GM21786 (cell line): ENCODE data around the gene AKT3.
"Not testable (repeated sequence)": the region's sequence is repeated elsewhere in the genome, so short reads cannot be mapped to it uniquely, and the experiment has no call there.

ENCODE experiments used
- ATAC-seq: cut with Tn5 transposase; IDR thresholded peaks from one replicate; pipeline ENCODE4 v1.9.1; 2021; ENCODE audit not compliant: unreplicated experiment

AKT3 gene

DNA sequence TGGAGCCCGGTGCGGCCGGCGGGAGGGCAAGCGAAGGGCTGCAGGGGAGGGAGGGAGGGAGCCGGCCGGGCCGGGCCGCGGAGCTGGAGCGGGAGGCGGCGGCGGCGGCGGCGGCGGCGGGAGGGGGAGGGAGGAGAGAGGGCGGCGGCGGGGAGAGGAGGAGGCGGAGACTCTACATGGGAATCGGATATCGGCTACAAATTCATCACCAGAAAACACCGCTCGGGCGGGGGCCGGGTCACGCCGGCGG is at the start of gene AKT3:
Gene AKT3, minus strand, starts transcription at position 42 of the 250 bp plus-strand sequence. CDS start 7,073 bp downstream, outside the sequence.
- ATAC-seq = peak; percentile 60

DNA sequence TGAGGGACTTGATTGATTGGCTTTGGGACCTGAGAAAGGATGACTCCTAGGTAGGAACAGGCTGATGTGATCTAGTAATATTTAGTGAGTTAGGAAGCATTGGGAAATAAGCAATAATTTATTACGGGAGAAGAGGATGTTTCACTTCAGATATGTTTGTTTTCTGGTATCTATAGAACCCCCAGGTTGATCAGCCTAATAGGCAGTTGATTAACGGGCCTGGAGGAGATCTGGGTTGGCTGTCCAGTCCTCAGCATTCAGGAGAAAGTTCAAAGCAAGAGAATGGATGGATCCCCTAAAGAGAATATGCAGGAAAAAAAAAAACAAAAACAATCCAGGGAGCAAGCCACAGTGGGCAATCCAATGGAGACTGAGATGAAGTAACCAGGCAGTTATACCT is 48.2 kb upstream of the AKT3 start:
- no peak for ATAC-seq

DNA sequence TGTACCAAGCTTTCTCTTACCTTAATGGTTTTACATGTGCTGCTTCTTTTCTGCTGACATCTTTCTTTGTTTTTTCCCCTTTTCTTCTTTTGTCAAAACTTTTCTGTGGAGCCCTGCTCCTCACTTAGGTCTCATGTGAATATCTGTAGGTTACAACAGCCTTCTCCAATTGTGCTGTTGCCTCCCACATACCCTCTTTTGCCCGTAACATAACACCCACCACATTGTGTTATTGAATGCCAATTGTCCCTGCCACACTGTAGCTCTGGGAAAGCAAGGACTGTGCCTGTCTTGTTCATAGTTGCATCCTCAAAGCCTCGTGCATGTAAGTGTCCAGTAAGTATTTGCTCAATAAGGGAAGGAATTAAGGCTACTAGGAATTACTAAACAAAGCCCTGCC is 46.3 kb upstream of the AKT3 start:
- ATAC-seq = no peak

DNA sequence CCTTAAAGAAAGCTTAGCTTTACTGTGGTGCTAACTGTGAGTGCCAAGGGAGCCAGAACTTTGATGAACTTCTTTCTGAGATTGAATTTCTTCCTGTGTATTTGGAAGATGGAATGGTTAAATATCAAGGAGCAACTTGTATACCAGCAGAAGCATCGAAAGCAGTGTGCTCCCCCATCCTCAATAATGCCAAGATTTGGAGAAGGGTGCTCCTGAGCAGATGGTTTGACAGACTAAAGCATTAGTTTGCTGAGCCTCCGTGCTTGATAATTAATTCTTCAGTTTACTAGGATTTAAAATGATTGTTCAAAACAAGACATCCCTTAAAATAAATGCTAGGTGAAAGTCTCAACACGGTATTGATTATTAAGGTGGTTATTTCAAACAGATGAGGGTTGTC is 42.4 kb upstream of the AKT3 start:
- no peak for ATAC-seq

DNA sequence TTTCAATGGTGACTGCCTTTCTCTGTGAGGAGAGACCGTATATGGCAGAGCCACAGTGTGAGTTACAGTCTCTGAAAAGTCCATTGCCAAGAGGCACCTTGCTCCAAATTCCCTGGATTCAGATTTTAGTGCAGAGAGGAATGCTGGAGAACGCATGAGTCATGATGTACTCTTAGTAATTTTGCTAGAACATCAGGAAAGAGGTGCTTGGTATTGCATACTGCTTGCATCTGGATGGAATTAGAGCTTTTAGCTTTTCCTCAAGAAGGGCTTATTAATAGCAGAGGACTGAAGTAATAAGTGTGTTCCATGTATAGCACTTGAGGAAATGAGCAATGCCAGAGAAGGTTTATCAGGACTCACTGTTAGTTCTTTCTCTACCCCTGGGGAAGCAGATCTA is 40.5 kb upstream of the AKT3 start:
- ATAC-seq = no peak

DNA sequence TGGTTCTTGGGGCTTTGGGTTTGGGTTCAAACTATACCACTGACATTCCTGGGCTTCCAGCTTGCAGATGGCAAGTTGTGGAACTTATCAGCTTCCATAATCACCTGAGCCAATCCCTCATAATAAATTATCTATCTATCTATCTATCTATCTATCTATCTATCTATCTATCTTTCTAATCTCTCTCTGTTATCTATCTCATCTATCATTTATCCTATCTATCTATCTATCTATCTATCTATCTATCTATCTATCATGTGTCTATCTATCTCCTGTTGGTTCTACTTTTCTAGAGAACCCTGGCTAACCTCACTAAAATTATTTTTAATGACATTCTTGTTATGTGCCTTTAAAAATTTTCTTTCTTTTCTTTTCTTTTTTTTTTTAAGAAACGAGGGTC is 35.8 kb upstream of the AKT3 start:
- no peak for ATAC-seq

DNA sequence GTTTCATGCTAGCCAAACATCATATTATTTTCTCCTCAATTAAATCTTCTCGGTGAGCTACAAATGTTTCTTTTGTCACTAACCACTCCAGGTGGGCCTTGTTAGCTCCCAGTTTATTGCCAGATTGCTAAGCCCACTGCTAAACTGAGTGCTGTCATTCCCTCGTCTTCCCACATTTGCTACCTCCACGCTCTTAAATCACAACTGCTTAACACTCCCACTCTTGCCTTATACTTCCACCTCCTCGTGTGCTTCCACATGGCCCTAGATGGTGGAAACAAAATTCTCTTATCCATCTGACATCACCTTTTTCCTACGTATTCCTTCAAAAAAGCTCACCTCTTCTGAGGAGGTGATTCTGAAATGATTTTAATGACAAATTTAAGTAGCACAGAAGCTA is 34.6 kb upstream of the AKT3 start:
- no peak for ATAC-seq

DNA sequence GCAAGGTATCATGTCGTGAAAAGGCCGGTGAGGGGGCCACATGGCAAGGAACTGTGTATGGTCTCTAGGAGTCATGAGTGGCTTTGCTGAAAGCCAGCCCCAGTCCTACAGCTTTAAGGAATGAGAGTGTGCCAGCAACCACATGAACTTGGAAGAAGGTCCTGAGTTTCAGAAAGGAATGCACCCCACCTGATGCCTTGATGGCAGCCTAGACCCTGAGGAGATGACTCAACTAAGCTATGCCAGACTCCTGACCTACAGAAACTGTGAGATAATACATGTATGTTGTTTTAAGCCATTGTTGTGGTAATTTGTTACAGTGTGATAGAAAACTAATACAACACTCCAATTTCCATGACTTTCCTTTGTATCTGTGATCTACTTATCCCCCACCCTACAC is 33.5 kb upstream of the AKT3 start:
- no peak for ATAC-seq

DNA sequence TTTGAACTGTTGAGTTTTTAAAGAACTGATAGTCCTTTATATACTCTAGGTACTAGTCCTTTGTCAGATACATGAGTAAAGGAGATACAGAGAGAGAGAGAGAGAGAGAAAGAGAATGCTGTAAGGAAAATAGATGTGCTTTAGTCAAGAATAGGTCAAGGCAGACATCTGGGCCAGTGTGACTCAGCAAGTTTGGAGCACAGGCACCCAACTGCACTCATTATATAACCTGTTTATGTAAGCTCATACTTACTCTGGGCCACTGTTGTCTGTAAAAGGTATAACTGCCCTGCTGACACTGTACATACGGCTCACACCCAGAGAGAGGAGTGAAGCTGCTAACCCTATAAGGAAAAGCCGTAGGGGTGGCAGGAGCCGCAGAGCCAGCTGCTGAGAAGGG is 32.2 kb upstream of the AKT3 start:
- ATAC-seq = no peak

DNA sequence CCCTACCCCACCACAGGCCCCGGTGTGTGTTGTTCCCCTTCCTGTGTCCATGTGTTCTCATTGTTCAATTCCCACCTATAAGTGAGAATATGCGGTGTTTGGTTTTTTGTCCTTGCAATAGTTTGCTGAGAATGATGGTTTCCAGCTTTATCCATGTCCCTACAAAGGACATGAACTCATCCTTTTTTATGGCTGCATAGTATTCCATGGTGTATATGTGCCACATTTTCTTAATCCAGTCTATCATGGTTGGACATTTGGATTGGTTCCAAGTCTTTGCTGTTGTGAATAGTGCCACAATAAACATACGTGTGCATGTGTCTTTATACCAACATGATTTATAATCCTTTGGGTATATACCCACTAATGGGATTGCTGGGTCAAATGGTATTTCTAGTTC is 27.0 kb upstream of the AKT3 start:
- ATAC-seq = not testable (repeated sequence)

DNA sequence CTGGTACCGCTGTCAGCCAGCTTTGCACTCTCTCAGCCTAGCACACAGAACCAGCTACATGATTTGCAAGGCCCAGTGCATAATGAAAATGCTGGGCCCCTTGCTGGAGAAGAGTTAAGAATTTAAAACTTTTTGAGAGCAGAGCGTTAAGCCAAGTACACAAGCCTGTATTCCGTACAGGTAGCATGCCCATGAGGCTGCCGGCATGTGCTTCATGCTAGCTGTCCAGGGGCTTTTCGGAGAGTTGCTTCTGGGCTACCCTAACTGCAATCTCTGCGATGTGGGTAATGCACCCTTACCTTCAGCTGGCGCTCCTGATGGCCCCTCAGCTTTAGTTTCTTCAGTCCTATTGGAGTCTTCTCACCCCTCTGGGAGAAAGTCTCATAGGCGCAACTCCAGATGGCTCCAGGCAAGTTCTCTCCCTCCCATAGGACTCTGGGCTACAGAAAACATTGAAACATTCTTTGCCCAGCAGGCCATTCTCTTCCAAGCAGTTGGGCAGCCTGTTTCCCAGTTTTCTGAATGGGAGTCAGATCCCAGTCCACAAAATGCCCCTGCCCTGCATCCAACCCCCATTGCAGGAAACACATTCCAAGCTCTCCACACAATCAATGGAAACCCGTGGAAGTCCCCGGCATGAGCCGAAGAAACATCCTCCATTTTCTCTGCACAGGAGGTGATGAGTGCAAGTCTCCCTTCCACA is 5.7 kb upstream of the AKT3 start:
- no peak for ATAC-seq

DNA sequence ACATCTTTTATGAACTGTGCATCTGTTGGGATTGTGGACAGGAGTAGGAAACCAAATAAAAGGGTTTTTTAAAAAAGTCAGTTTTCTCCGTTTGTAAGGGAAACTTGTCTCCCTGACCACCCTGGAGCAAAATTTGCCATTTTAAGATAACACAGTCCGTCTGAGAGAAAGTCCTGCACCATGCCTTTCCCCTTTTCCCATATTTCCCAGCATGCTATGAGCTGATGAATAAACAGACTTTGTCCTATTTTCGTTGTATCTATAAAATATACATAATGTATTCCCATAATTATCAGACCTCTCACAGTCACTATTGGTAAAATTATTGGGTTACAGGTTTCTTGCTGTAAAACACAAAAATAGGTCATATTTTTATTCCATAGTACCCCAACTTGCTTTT is 1.7 kb upstream of the AKT3 start:
- no peak for ATAC-seq

DNA sequence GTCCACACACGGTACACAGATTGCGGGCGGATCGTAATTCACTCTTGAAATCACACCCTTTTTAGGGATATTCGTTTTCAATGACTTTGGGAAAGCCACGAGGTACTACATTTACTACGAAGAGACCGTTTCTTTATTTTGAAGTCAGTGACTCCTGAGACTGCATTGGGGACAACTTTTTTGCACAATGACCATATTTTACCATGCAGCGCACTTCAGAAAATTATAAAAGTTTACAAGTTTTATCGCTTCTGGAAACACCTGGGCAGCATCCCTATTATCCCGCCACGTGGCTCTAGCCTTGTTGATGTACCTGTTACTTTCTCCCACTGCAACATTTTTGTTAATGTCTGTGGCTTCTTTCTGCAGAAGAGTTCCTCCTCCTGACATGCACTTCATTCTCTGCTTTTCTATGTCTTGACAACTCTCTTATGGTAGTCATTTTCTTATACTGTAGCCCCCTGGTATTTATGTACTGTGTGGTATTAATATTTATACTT is 1.3 kb upstream of the AKT3 start:
- no peak for ATAC-seq

DNA sequence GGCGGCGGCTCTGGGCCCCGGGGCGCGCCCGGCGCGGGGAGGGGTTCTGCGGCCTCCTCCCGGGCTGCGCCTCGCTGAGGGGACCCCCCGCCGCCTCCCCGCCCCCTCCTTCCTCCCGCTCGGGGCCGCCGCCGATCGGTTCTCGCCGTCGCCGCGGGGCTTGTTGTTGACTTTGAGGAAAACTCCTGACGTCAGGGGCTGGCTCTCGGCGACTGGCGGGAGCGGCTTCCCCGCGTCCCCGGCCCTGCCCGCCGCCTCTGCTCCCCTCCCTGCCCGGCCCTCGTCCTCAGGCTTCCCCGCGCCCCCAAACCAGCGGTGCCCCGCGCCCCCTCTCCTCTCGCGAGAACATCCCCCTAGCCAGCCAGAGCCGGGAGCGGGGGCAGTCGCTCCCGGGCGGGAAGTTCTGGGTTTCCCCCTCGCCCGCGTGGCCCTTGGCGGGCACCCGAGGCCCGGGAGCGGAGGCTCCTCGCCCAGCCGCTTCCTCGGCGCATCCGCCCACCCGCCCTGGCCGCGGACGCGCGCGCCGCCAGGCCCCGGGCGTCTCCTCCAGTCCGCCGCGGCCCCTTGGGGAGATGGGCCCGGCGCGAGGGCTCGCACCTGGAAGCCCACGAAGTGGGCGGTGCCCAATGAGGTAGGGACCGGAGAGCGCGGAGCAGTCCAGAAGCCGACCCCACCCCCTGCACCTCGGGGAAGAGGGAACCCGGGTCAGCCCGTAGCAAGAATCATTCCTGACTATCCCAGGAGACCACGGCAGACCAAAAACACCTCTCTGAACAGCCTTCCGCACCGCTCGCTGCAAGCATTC is 611 bp upstream of the AKT3 start:
- peak; percentile 36 for ATAC-seq

DNA sequence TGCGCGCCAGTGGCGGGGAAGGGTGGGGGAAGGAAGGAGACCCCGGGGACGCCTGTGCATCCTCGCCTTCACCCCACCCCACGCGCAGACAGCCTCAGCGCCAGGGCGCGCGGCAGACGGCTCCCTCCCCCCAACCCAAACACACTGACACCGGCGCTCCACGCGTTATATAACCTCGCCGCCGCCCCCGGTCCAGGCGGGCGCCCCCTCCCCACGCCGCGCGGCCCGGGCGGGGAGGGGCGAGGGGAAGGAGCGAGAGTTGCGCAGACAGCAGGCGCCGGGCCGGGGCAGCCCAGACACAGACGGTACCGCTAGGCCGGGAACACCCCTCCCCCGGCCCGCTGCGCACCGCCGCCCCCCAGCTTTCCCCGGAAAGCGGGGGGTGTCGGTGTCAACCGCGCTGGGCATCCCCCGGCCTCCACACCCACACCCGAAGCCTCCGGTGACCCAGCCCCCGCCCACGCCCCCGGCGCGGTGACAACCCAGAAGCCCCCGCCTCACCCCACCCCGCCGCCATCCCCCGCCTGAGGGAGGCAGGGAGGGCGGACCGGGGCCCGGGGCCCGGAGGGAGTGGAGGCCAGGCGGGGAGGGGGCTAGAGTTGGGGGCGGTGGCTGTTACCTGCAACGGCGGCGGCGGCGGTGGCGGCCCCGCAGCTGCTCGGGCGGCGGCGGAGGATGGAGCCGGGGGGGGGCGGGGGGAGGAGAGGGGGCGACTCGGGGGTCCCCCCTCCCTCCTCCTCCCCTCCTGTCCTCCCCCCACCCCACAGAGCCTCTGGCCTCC is 432 bp downstream of the AKT3 start:
- peak; percentile 16 for ATAC-seq

DNA sequence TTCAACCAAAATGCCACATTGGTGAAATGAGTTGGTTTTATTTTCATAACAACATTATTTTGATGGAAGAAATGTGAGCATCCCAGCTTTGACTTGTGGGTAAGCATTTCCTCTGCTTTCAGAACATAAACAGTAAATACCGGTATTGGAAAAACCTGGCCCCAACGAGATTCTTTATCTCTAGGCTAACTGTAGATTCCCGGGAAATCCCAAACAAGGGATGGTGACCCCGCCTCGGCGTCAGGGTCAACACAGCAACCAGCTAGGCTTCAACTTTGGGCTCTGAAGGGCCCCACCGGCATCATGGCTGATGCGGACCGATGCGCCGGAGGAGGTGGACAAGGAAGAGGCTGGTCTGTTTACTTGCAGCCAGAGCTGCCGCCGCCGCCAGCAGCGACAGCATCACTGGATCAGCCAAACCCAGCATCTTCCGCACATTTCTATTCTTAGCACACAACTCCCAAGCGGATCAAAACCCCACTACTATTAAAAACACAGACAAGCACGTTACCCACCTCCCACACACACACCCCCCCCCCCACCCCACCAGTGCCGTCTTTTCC is 1.1 kb downstream of the AKT3 start:
- ATAC-seq = peak; percentile 19

DNA sequence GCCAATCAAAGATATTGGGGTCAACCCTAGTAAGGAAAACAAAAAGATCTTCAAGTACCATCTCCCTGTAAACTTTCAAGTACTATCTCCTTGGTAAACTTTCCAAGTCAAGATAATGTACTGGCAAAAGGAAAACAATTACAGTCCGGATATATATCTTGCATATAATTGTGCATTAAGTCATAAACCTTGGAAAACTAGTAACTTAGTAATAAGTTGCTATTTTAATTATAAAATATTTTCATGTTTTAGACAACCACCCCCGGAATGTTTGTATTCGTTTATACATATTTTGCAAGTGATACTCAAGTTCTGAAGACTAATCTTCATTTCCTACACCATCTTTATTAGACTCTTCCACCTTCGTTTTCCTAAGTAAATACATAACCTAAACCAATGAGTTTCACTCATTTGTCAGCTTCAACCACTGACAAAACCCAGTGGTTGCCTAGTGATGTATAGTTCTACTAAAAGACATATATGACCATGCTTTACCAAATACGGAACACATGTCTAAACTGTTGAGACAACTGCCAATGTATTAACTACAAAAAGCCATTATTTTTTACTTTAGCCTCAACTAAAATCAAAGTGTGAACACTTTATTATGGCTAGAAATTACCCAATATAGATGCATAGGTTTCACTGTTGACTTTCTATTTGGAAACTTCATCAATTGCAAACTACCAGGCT is 1.7 kb downstream of the AKT3 start:
- no peak for ATAC-seq

DNA sequence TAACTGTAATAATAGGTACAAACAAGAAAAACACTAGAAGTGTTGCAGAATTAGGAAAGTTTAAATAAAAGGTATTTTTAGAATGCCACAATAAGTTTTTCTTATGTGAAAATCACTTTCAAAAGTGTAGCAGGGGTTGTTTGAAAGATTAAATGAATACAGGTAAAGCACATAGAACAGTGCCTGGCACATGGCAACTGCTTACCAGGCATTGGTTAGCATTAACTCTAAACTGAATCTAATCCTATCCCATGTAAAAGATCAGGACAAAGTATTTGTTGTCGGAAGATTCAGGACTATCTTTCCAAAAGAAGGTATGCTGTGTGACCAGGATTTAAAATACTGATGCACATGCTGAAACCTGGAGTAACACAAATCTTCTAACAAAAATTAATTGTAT is 3.3 kb downstream of the AKT3 start:
- no peak for ATAC-seq

DNA sequence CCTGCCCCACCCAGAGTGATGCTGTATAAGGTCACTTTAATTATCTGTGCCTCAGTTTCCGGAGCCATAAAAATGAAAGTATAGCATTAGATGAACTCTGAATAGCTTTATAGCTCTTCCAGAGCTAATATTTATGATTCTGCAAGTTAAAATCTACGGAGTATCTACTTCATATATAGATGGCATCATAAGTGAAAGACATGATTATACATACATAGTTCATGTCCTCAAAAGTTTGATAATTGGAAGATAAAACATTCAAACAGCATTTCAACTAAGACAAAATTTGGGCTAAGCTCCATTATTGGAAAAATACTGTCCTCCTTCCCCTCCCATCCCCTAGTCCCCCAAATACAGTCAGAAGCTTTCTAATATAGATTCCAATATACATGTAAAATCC is 4.2 kb downstream of the AKT3 start:
- ATAC-seq = no peak

DNA sequence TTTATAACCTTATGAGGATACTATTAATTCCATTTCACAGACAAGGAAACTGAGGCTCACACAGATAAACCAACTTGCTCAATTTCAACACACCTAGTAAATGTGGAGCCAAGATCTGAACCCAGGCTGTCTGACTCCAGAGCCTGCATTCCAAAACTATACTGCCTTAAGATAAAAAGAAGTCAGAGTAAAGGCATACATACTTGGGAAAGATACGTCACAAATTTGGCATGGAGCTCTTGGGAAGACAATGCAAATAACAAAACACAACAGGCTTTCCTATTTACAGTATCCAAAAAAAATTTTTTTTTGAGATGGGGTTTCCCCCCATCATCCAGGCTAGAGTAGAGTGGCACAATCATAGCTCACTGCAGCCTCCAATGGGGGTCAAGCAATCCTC is 5.9 kb downstream of the AKT3 start:
- ATAC-seq = no peak

DNA sequence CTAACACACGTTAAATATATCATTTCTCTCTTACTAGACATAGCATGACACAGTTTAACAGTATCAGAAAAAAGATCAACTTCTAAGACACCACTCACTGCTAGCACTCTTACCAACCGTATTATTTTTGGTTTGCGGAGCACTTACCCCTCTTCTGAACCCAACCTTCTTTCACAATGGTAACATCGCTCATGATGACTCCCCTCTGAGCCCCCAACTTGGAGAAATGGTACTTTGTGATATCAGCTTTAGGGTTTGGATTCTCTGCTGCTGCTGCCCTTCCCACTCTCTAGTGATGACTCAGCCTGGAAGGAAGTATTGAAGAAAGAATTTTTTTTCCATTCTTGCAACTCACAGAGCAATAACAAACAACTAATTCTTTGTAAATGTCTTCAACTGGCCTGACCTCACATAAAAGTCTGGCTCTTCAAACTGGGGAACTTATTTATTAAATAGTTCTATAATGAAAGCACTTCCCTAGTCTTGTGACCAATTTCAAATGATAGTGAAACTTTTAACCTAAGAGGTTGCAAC is 7.0 kb downstream of the AKT3 start:
- ATAC-seq = no peak
